GM23338 (cell line): ENCODE data around the gene DACT2.

Source experiments
- POLR2AphosphoS5 ChIP-seq: IDR thresholded peaks from 2 replicates; pipeline ENCODE4 v1.6.1; 2016; ENCODE audit warnings: antibody characterized with exemption, low read depth
- TF ChIP-seq, protein P1 (sequence below): IDR thresholded peaks from one replicate; pipeline ENCODE4 v1.6.1; 2018; ENCODE audit warnings: antibody characterized with exemption; ENCODE audit not compliant: unreplicated experiment
- TF ChIP-seq, protein P2 (sequence below), 2 experiments: fragments of 200-600 bp in 1 of 2; sonication (generic) in 1 of 2; conservative IDR thresholded peaks; 2 replicates each; pipeline versions ENCODE4 v1.5.1 to v1.6.1; 2016 to 2017; ENCODE audit warnings: antibody characterized with exemption in 2 of 2, low read depth in 2 of 2, mild to moderate bottlenecking in 2 of 2, moderate library complexity in 1 of 2

DNA sequence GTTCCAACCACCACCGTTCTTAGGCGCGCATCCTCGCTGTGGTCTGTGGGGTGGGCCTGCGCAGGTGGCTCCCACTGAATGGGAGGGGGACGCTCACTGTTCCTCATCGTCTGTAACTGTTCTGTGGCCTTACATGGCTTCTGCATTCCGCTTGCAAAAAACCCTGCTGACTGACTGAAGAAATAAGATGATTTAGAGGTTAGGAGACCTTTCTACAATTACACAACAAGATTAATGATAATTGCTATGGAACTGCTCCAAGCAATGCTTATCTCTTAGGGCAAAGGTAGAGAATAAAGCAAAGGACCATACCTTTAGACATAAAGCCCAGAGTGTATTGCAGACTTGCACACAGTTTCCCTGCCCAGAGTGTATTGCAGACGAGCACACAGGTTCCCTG is 14.4 kb upstream of the DACT2 start:
- no peak for TF ChIP-seq POLR2AphosphoS5
- TF ChIP-seq, protein P1, sequence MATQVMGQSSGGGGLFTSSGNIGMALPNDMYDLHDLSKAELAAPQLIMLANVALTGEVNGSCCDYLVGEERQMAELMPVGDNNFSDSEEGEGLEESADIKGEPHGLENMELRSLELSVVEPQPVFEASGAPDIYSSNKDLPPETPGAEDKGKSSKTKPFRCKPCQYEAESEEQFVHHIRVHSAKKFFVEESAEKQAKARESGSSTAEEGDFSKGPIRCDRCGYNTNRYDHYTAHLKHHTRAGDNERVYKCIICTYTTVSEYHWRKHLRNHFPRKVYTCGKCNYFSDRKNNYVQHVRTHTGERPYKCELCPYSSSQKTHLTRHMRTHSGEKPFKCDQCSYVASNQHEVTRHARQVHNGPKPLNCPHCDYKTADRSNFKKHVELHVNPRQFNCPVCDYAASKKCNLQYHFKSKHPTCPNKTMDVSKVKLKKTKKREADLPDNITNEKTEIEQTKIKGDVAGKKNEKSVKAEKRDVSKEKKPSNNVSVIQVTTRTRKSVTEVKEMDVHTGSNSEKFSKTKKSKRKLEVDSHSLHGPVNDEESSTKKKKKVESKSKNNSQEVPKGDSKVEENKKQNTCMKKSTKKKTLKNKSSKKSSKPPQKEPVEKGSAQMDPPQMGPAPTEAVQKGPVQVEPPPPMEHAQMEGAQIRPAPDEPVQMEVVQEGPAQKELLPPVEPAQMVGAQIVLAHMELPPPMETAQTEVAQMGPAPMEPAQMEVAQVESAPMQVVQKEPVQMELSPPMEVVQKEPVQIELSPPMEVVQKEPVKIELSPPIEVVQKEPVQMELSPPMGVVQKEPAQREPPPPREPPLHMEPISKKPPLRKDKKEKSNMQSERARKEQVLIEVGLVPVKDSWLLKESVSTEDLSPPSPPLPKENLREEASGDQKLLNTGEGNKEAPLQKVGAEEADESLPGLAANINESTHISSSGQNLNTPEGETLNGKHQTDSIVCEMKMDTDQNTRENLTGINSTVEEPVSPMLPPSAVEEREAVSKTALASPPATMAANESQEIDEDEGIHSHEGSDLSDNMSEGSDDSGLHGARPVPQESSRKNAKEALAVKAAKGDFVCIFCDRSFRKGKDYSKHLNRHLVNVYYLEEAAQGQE, result no peak
- TF ChIP-seq, protein P2, sequence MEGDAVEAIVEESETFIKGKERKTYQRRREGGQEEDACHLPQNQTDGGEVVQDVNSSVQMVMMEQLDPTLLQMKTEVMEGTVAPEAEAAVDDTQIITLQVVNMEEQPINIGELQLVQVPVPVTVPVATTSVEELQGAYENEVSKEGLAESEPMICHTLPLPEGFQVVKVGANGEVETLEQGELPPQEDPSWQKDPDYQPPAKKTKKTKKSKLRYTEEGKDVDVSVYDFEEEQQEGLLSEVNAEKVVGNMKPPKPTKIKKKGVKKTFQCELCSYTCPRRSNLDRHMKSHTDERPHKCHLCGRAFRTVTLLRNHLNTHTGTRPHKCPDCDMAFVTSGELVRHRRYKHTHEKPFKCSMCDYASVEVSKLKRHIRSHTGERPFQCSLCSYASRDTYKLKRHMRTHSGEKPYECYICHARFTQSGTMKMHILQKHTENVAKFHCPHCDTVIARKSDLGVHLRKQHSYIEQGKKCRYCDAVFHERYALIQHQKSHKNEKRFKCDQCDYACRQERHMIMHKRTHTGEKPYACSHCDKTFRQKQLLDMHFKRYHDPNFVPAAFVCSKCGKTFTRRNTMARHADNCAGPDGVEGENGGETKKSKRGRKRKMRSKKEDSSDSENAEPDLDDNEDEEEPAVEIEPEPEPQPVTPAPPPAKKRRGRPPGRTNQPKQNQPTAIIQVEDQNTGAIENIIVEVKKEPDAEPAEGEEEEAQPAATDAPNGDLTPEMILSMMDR (conservative IDR thresholded peaks at IDR 0.05; ENCODE audit: low read depth in 2 of 2), result no peak
